Measurements from ENCODE around the gene TBL1X.

- TF ChIP-seq CTCF (IDR thresholded peaks at IDR 0.05) (no peak), EP300 (IDR thresholded peaks at IDR 0.05) (no peak), POLR2A (IDR thresholded peaks at IDR 0.05) (no peak), POLR2AphosphoS5 (IDR thresholded peaks at IDR 0.05) (no peak)
Observed at GRCh38 chrX:9670136-9670814, 205.4 kb downstream of the TBL1X start.
